IMR-90 (cell line): ENCODE measurements around the gene TBC1D16. TPM values are rescaled to one million over a fixed set of nuclear protein-coding genes. Genes with fewer than 3 reads are reported as not detected.

Experiments
- ATAC-seq: fragments of 200-7000 bp; cut with Tn5 transposase; 2 replicates; pipeline ENCODE4 v1.9.1; 2020; ENCODE audit warnings: low read depth, mild to moderate bottlenecking, moderate library complexity
- BruUV-seq: library from RNA; stranded (reverse); fragments of 400-500 nt; replicated peaks from 2 replicates; lab custom pipeline; 2021; lab: Mats Ljungman, UMichigan
- CTCF ChIA-PET: fragments of 300-600 bp; formaldehyde crosslinking; extraction: SDS; loops from one replicate; lab custom pipeline; 2021; ENCODE audit warnings: antibody characterized with exemption; lab: Yijun Ruan, JAX
- POLR2A ChIA-PET: fragments of 300-600 bp; sonication (Branson Sonifier 250); formaldehyde crosslinking; loops from one replicate; lab custom pipeline; 2022; ENCODE audit warnings: antibody characterized with exemption; ENCODE audit not compliant: unreplicated experiment; lab: Charles Lee
- DNase-seq: peaks from one replicate; pipeline ENCODE4 v3.0.0; 2013
- H2AFZ ChIP-seq: replicated peaks from 2 replicates; pipeline ENCODE3; 2013; ENCODE audit warnings: low read length, mild to moderate bottlenecking; ENCODE audit not compliant: poor library complexity
- H2AK5ac ChIP-seq: 2 replicates; pipeline ENCODE4 v1.6.1; 2013; ENCODE audit warnings: low read depth, low read length, inconsistent platforms
- H2AK9ac ChIP-seq: replicated peaks from 2 replicates; pipeline ENCODE3; 2013; ENCODE audit warnings: mild to moderate bottlenecking, low read depth, low read length, moderate library complexity; ENCODE audit not compliant: poor library complexity
- H2BK120ac ChIP-seq: 2 replicates; pipeline ENCODE4 v1.6.1; 2013; ENCODE audit warnings: low read depth, low read length, inconsistent platforms
- H2BK15ac ChIP-seq: 3 replicates; pipeline ENCODE4 v1.6.1; 2013; ENCODE audit warnings: low read depth, low read length, inconsistent platforms
- H2BK20ac ChIP-seq: 2 replicates; pipeline ENCODE4 v1.6.1; 2013; ENCODE audit warnings: low read depth, mild to moderate bottlenecking, inconsistent platforms, low read length, moderate library complexity
- H2BK5ac ChIP-seq: 2 replicates; pipeline ENCODE4 v1.6.1; 2013; ENCODE audit warnings: mild to moderate bottlenecking, low read depth, low read length, inconsistent platforms; ENCODE audit not compliant: poor library complexity, severe bottlenecking
- H3K14ac ChIP-seq: replicated peaks from 2 replicates; pipeline ENCODE4 v1.6.1; 2013; ENCODE audit warnings: low read depth, low read length, inconsistent platforms
- H3K18ac ChIP-seq: 2 replicates; pipeline ENCODE4 v1.6.1; 2013; ENCODE audit warnings: low read depth, low read length, control low read depth
- H3K23ac ChIP-seq: 2 replicates; pipeline ENCODE4 v1.6.1; 2013; ENCODE audit warnings: low read depth, low read length, inconsistent platforms
- H3K27ac ChIP-seq: 2 replicates; pipeline ENCODE4 v1.5.1; 2013; ENCODE audit warnings: mild to moderate bottlenecking, control low read depth, low read length; ENCODE audit not compliant: insufficient read depth
- H3K27me3 ChIP-seq: 2 replicates; pipeline ENCODE4 v1.6.1; 2013; ENCODE audit warnings: low read length; ENCODE audit not compliant: control insufficient read depth, insufficient read depth
- H3K36me3 ChIP-seq: 2 replicates; pipeline ENCODE4 v1.6.1; 2013; ENCODE audit warnings: low read length, mixed read lengths; ENCODE audit not compliant: control insufficient read depth, insufficient read depth
- H3K4ac ChIP-seq: 2 replicates; pipeline ENCODE4 v1.6.1; 2013; ENCODE audit warnings: low read depth, low read length, inconsistent platforms
- H3K4me1 ChIP-seq: 2 replicates; pipeline ENCODE4 v1.6.1; 2013; ENCODE audit warnings: low read length, mixed read lengths; ENCODE audit not compliant: control insufficient read depth, insufficient read depth
- H3K4me2 ChIP-seq: 2 replicates; pipeline ENCODE4 v1.6.1; 2013; ENCODE audit warnings: low read depth, mild to moderate bottlenecking, control low read depth, low read length, moderate library complexity
- H3K4me3 ChIP-seq: 2 replicates; pipeline ENCODE4 v1.5.1; 2013; ENCODE audit warnings: low read depth, mild to moderate bottlenecking, control low read depth, low read length, moderate library complexity; ENCODE audit not compliant: insufficient read depth
- H3K56ac ChIP-seq: 2 replicates; pipeline ENCODE4 v1.6.1; 2013; ENCODE audit warnings: low read length, inconsistent platforms; ENCODE audit not compliant: insufficient read depth; ENCODE audit errors: extremely low read depth
- H3K79me1 ChIP-seq, 2 experiments: 2 replicates each; pipeline ENCODE4 v1.6.1; 2013; ENCODE audit warnings: low read length in 2 of 2, inconsistent platforms in 1 of 2, low read depth in 1 of 2
- H3K9ac ChIP-seq: 2 replicates; pipeline ENCODE4 v1.6.1; 2013; ENCODE audit warnings: low read depth, low read length, control low read depth
- H3K9me1 ChIP-seq: 2 replicates; pipeline ENCODE4 v1.6.1; 2013; ENCODE audit warnings: low read length, inconsistent platforms; ENCODE audit not compliant: insufficient read depth
- H3K9me3 ChIP-seq: 2 replicates; pipeline ENCODE4 v1.6.1; 2013; ENCODE audit warnings: low read length; ENCODE audit not compliant: control insufficient read depth, insufficient read depth
- H4K20me1 ChIP-seq: 2 replicates; pipeline ENCODE4 v1.6.1; 2013; ENCODE audit warnings: low read length, inconsistent platforms; ENCODE audit not compliant: insufficient read depth
- H4K5ac ChIP-seq: 2 replicates; pipeline ENCODE4 v1.6.1; 2013; ENCODE audit warnings: mild to moderate bottlenecking, low read depth, low read length, control low read depth
- H4K8ac ChIP-seq, 2 experiments: 2 replicates each; pipeline ENCODE4 v1.6.1; 2013; ENCODE audit warnings: low read depth in 2 of 2, low read length in 2 of 2, control low read depth in 1 of 2, inconsistent platforms in 1 of 2
- H4K91ac ChIP-seq: 2 replicates; pipeline ENCODE4 v1.6.1; 2013; ENCODE audit warnings: low read depth, low read length, inconsistent platforms; ENCODE audit not compliant: insufficient read depth
- MAFK ChIP-seq: IDR thresholded peaks from 2 replicates; pipeline ENCODE4 v1.6.1; 2012; ENCODE audit warnings: low read depth, low read length, improper control_type of control experiment
- POLR2A ChIP-seq: IDR thresholded peaks from 2 replicates; pipeline ENCODE4 v1.6.1; 2012; ENCODE audit warnings: mild to moderate bottlenecking, low read depth, low read length
- WGBS, 2 experiments: methylation state at CpG; one replicate each; pipeline versions ENCODE4 v1.1.5 to v1.1.7; 2013; ENCODE audit warnings: missing lambda C conversion rate in 2 of 2; ENCODE audit not compliant: insufficient read length in 1 of 2; ENCODE audit errors: extremely low coverage in 2 of 2; 5-methylcytosine and 5-hydroxymethylcytosine counted together
- dilution Hi-C: fragments of 300-500 bp; cut with HindIII; formaldehyde crosslinking; loops from one replicate; pipeline ENCODE4 v1.14.3; 2018; ENCODE audit warnings: low sequenced_read_pairs; ENCODE audit not compliant: unreplicated experiment
- in situ Hi-C: fragments of 300-500 bp; cut with MboI; formaldehyde crosslinking; loops from 3 replicates; pipeline ENCODE4 v1.14.3; 2019; ENCODE audit warnings: low sequenced_read_pairs, inconsistent platforms, mixed read lengths
- intact Hi-C: fragments of 100-400 bp; cut with micrococcal nuclease; formaldehyde crosslinking; loops from 2 replicates; pipeline ENCODE4 v1.10.0; 2022
- polyA plus RNA-seq, 3 experiments: library from polyadenylated mRNA; depleted of rRNA; stranded (reverse); fragments of >200 nt; gene quantifications; 2 replicates each; pipeline ENCODE4 v1.2.3, GENCODE V29; 2012; ENCODE audit warnings: low replicate concordance in 1 of 3
- total RNA-seq: library from RNA; depleted of rRNA; stranded (reverse); fragments of >200 nt; gene quantifications from 2 replicates; pipeline ENCODE4 v1.2.3, GENCODE V29; 2012

TBC1D16 gene
- total and polyA plus RNA-seq, 2 of the 4 experiments (the other 2 are of a cell fraction), result 10.1 to 16.7 TPM

GRCh38 chr17:79939094-79939435 lies 96.6 kb downstream of the TBC1D16 start:
- Histone ChIP-seq H4K20me1 (0 out of 2 replicates have a peak, but pooled peaks cover 5% of the 10 kb centered on the region), H3K4me1 (peaks cover 6% of the 10 kb centered on the region; the same call in 1 of the 2 replicates), H3K23ac (no peak overlapping the region), H3K9me1 (no peaks in the 10 kb centered on the region), H2BK120ac (no peak overlapping the region), H4K5ac (no peak overlapping the region), H3K27me3 (no peaks in the 10 kb centered on the region), H2AFZ (no peak overlapping the region), H3K36me3 (peaks cover 25% of the 10 kb centered on the region), H4K91ac (no peak overlapping the region), H3K4me3 (no peak overlapping the region), H3K9me3 (no peaks in the 10 kb centered on the region), H3K79me1 (no peaks in the 10 kb centered on the region), H2BK15ac (no peak overlapping the region), H3K56ac (no peak overlapping the region), H2BK5ac (no peak overlapping the region), H3K14ac (no peak overlapping the region), H2AK9ac (no peak overlapping the region), H2AK5ac (no peak overlapping the region), H3K4me2 (no peak overlapping the region), H3K4ac (no peak overlapping the region), H2BK20ac (no peak overlapping the region), H3K27ac (no peak overlapping the region), H3K18ac (no peak overlapping the region), H3K9ac (no peak overlapping the region), H4K8ac (no peak overlapping the region)
- ChIA-PET POLR2A (no interaction called here), CTCF (no interaction called here)
- in situ Hi-C loops, result no loop called here
- TF ChIP-seq POLR2A (no peak), MAFK (no peak)
- no peak for DNase-seq
- dilution Hi-C loops, result no loop called here
- BruUV-seq, result no TSS peak
- intact Hi-C loops, result no loop called here
- WGBS, 2 experiments, result no CpG with 5 or more reads among the region's 7 CpGs
- ATAC-seq, result no peak
